HG03520 (cell line): ENCODE measurements around the gene SYNGR3.
"Not testable (repeated sequence)": the region's sequence is repeated elsewhere in the genome, so short reads cannot be mapped to it uniquely, and the experiment has no call there.

ENCODE experiments used
- ATAC-seq: cut with Tn5 transposase; IDR thresholded peaks from one replicate; pipeline ENCODE4 v1.9.1; 2021; ENCODE audit warnings: mild to moderate bottlenecking, moderate library complexity; ENCODE audit not compliant: unreplicated experiment

The SYNGR3 gene

GRCh38 chr16:2007081-2007836, 17.5 kb downstream of the SYNGR3 start:
- ATAC-seq, result no peak

- no peak for ATAC-seq
These were observed 18.3 kb downstream of the SYNGR3 start for GRCh38 chr16:2008009-2008526.

GRCh38 chr16:2008631-2009163, 18.9 kb downstream of the SYNGR3 start:
- no peak for ATAC-seq

- peak; percentile 21 for ATAC-seq
These were observed 19.5 kb downstream of the SYNGR3 start for GRCh38 chr16:2009164-2009711.

- peak; percentile 70 for ATAC-seq
These were observed 20.2 kb downstream of the SYNGR3 start, which contains the start of gene ZNF598 for GRCh38 chr16:2009791-2010510. ZNF598 (minus strand) TSS chr16:2009821.

GRCh38 chr16:2011726-2012125, 22.0 kb downstream of the SYNGR3 start:
- ATAC-seq, result not testable (repeated sequence)

- ATAC-seq, result no peak
These were observed 23.8 kb downstream of the SYNGR3 start for GRCh38 chr16:2013527-2013926.

- no peak for ATAC-seq
These were observed 25.6 kb downstream of the SYNGR3 start for GRCh38 chr16:2015117-2015946.

GRCh38 chr16:2015947-2016208, 26.1 kb downstream of the SYNGR3 start:
- ATAC-seq, result no peak

- no peak for ATAC-seq
These were observed 26.7 kb downstream of the SYNGR3 start for GRCh38 chr16:2016407-2016922.

GRCh38 chr16:2019518-2019920, 29.7 kb downstream of the SYNGR3 start, which contains the start of gene NPW:
NPW (plus strand) TSS chr16:2019785.
- ATAC-seq, result no peak

- ATAC-seq, result no peak
These were observed 30.4 kb downstream of the SYNGR3 start for GRCh38 chr16:2019921-2020831.

- no peak for ATAC-seq
These were observed 32.9 kb downstream of the SYNGR3 start for GRCh38 chr16:2022723-2023091.

- peak; percentile 50 for ATAC-seq
These were observed 33.6 kb downstream of the SYNGR3 start for GRCh38 chr16:2023092-2024031.

GRCh38 chr16:2024032-2024420, 34.3 kb downstream of the SYNGR3 start:
- no peak for ATAC-seq

GRCh38 chr16:2025251-2025650, 35.5 kb downstream of the SYNGR3 start:
- ATAC-seq, result no peak

- no peak for ATAC-seq
These were observed 36.2 kb downstream of the SYNGR3 start for GRCh38 chr16:2025878-2026460.

- ATAC-seq, result no peak
These were observed 36.8 kb downstream of the SYNGR3 start, which contains the start of gene NHERF2 for GRCh38 chr16:2026461-2027023. NHERF2 (plus strand) TSS chr16:2026902; CDS start chr16:2027006, 104 bp downstream.
